Measurements from ENCODE around the gene RAD51B.

RAD51B gene

DNA sequence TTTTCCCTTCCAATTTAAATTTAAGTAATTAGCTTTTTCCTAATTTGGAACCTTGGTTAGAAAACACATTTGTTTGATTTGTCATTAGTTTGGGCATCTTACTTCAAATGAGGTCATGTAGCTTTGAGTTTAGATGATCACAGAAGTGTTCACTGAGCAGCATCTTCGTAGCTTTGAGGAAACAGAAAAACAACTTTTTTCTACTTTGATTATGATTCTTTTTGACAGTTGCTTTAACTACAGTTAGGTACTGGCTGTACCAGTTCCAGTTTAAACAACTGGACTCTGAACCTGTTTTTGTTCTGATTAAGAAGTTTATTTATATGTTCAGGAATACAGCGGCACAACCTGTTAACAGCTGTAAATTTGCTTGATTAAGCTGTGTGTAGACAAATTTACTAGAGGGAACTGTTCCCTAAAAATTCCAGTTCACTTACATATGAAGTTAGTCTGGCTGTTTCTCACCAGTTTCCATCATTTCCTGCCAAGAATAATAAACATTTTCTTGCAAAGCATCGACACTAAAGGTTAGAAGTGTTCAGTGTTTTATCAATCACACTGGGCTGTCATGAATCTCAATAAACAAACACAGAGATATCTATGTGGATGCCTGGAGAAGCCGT is 191.9 kb downstream of the RAD51B start:
- no peak for DNase-seq (ENCODE audit: insufficient read length, low spot score)
- no peak for TF ChIP-seq CTCF (IDR thresholded peaks at IDR 0.05; ENCODE audit: insufficient read depth, missing control alignments)
- no peak for FAIRE-seq

DNA sequence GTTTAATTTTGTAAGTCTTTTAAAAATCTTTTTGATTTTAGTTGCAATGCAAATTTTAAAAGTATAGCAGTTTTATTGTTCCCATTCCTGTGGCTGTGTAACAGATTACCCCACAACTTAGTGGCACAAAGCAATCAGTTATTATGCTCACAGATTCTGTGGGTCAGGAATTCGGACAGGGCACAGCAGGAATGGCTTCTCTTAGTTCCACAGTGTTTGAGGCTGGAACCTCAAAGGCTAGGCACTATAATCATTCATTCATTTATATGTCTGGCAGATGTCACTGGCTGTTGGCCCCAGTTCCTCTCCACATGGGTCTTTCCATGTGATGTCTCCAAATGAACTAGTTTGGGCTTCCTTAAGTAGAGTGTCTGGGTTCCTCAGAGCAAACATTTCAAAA is 193.3 kb downstream of the RAD51B start:
- DNase-seq (ENCODE audit: insufficient read length, low spot score), result no peak
- TF ChIP-seq CTCF (IDR thresholded peaks at IDR 0.05; ENCODE audit: insufficient read depth, missing control alignments), result no peak
- FAIRE-seq, result no peak

- no peak for FAIRE-seq
- TF ChIP-seq CTCF (IDR thresholded peaks at IDR 0.05; ENCODE audit: insufficient read depth, missing control alignments), result no peak
- DNase-seq (ENCODE audit: insufficient read length, low spot score), result no peak
Observed at GRCh38 chr14:68013326-68013725, 193.7 kb downstream of the RAD51B start.

DNA sequence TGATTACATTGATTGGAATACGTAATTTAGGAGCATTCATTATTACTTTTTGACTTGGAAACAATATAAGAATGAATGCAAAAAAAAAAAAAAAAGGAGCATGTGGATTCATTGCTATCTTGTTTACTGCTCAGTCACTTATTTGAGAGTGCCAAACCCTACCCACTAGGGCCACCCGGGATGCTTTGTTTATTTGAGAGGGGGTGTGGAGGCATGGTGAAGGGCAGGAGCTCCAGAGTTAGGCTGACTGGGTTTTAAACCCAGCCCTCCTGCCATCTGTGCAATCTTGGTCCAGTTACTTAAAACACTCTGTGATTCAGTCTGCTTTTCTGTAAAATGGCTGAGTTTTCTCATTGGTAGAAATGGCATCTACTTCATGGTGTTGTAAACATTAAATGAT is 195.2 kb downstream of the RAD51B start:
- FAIRE-seq, result no peak
- no peak for TF ChIP-seq CTCF (IDR thresholded peaks at IDR 0.05; ENCODE audit: insufficient read depth, missing control alignments)
- no peak for DNase-seq (ENCODE audit: insufficient read length, low spot score)

- no peak for TF ChIP-seq CTCF (IDR thresholded peaks at IDR 0.05; ENCODE audit: insufficient read depth, missing control alignments)
- FAIRE-seq (no peak), DNase-seq (ENCODE audit: insufficient read length, low spot score) (no peak)
Observed at GRCh38 chr14:68015356-68016254, 196.0 kb downstream of the RAD51B start.

GRCh38 chr14:68016255-68016914 is 196.8 kb downstream of the RAD51B start:
- no peak for TF ChIP-seq CTCF (IDR thresholded peaks at IDR 0.05; ENCODE audit: insufficient read depth, missing control alignments)
- no peak for DNase-seq (ENCODE audit: insufficient read length, low spot score)
- FAIRE-seq, result no peak
